ENCODE results near the gene C15orf62.

DNA sequence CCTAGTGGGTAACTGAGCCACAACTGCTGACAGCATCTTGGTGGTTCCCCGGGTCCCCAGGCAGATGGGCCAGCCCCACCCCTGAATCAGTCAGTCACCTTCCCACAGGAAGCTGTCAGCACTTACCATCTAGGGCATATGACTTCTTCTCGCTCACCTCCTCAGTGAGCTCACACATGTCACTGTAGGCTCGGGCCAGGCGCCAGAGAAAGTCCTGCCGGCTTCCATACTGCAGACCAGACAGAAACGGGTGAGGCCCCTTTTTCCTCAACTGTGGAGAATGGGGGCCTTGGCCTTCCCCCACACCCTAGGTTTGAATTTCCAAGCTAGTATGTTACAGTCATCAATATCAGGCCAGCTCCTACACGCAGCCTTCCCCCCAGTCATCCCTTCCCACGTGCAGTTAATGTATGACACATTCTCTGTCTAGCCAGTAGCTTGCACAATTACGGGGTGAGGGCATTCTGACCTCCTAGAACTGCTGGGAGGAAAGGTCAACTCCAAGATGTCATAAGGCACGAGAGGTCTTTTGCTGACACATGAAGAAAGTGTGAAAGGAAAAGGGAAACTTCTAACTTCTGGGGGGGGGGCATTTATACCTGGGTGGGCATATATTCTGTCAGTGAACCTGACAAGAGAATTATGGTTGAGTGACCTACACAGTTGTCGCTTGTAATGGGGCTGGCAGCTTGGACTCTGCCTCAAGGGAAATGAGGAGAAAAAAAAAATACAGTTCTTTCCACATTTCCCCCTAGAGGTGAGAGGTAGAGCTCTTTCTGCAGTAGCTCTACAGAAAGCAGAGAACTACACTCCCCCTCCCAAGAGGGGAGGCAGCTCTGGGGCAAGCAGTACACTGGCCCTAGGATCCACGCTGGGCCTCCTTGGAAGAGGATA lies 25.6 kb upstream of the C15orf62 start:
- TF ChIP-seq, protein P1, sequence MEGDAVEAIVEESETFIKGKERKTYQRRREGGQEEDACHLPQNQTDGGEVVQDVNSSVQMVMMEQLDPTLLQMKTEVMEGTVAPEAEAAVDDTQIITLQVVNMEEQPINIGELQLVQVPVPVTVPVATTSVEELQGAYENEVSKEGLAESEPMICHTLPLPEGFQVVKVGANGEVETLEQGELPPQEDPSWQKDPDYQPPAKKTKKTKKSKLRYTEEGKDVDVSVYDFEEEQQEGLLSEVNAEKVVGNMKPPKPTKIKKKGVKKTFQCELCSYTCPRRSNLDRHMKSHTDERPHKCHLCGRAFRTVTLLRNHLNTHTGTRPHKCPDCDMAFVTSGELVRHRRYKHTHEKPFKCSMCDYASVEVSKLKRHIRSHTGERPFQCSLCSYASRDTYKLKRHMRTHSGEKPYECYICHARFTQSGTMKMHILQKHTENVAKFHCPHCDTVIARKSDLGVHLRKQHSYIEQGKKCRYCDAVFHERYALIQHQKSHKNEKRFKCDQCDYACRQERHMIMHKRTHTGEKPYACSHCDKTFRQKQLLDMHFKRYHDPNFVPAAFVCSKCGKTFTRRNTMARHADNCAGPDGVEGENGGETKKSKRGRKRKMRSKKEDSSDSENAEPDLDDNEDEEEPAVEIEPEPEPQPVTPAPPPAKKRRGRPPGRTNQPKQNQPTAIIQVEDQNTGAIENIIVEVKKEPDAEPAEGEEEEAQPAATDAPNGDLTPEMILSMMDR (IDR thresholded peaks at IDR 0.05) = no peak
- no peak for TF ChIP-seq POLR2A (IDR thresholded peaks at IDR 0.05)

Data from adrenal gland (tissue), 5 donors.